Spleen (tissue), 11 donors: ENCODE measurements around the gene PI16. TPM values are rescaled to one million over a fixed set of nuclear protein-coding genes. Genes with fewer than 3 reads are reported as not detected.

Experiments used
- DNase-seq: peaks from one replicate; pipeline ENCODE4 v3.0.0-alpha.2; 2020
- H3K27ac ChIP-seq, 8 donors: fragments of 200-600 bp; sonication (generic) in 7 of 8; 1 replicate in 4 of 8; 2 replicates in 4 of 8; pipeline versions ENCODE4 v1.5.0 to v1.8.0; 2016 to 2021; ENCODE audit warnings: inconsistent platforms in 4 of 8, mild to moderate bottlenecking in 4 of 8, moderate library complexity in 1 of 8
- H3K27me3 ChIP-seq, 7 donors: fragments of 200-600 bp; sonication (generic) in 6 of 7; replicated peaks in 1 of 7; 1 replicate in 4 of 7; 2 replicates in 3 of 7; pipeline versions ENCODE4 v1.5.0 to v1.8.0; 2016 to 2021; ENCODE audit warnings: inconsistent platforms in 3 of 7, mild to moderate bottlenecking in 1 of 7
- H3K36me3 ChIP-seq, 6 donors: fragments of 200-600 bp; sonication (generic) in 5 of 6; 1 replicate in 4 of 6; 2 replicates in 2 of 6; pipeline versions ENCODE4 v1.5.0 to v1.8.0; 2016 to 2021; ENCODE audit warnings: inconsistent platforms in 2 of 6
- H3K4me1 ChIP-seq, 6 donors: fragments of 200-600 bp; sonication (generic) in 5 of 6; 1 replicate in 3 of 6; 2 replicates in 3 of 6; pipeline versions ENCODE4 v1.5.0 to v1.8.0; 2016 to 2021; ENCODE audit warnings: inconsistent platforms in 3 of 6
- H3K4me3 ChIP-seq, 8 donors: fragments of 200-600 bp; sonication (generic) in 7 of 8; 1 replicate in 4 of 8; 2 replicates in 4 of 8; pipeline versions ENCODE4 v1.5.0 to v1.8.0; 2016 to 2021; ENCODE audit warnings: inconsistent platforms in 4 of 8, mild to moderate bottlenecking in 4 of 8, moderate library complexity in 2 of 8
- H3K9me3 ChIP-seq, 8 donors: fragments of 200-600 bp; sonication (generic) in 7 of 8; 1 replicate in 4 of 8; 2 replicates in 4 of 8; pipeline versions ENCODE4 v1.5.0 to v1.8.0; 2016 to 2021; ENCODE audit warnings: inconsistent platforms in 4 of 8
- POLR2A ChIP-seq, 3 donors: fragments of 450-650 bp; IDR thresholded peaks; one replicate each; pipeline ENCODE4 v1.5.1; 2017; ENCODE audit warnings: antibody characterized with exemption in 3 of 3, mild to moderate bottlenecking in 1 of 3
- POLR2AphosphoS5 ChIP-seq, 3 donors: sonication (generic); formaldehyde crosslinking; IDR thresholded peaks; one replicate each; pipeline ENCODE4 v1.5.1; 2017; ENCODE audit warnings: antibody characterized with exemption in 3 of 3
- WGBS, 5 donors: extraction: QIAGEN DNeasy Blood & Tissue Kit in 3 of 5; methylation state at CpG; one replicate each; pipeline versions ENCODE4 v1.1.5 to v1.1.7; 2013 to 2018; 5-methylcytosine and 5-hydroxymethylcytosine counted together
- intact Hi-C: fragments of 100-400 bp; cut with DNase I; formaldehyde crosslinking; loops from one replicate; pipeline ENCODE4 v1.15.0; 2023; ENCODE audit warnings: low total_unique reads
- polyA plus RNA-seq, 3 donors: library from polyadenylated mRNA; stranded (reverse); fragments of 200-250 nt; gene quantifications; one replicate each; pipeline ENCODE4 v1.2.1, GENCODE V29; 2013
- total RNA-seq, 7 donors: library from RNA; depleted of rRNA in 3 of 7; stranded (reverse); fragments of >200 nt in 3 of 7; fragmentation: NEBNext Ultra II Directional in 4 of 7; extraction: Animal tissue kit (Norgen Biotek cat#: 25700) in 4 of 7; gene quantifications; one replicate each; pipeline versions ENCODE4 v1.1.0 to v1.2.1, GENCODE V29; 2016 to 2021
- TF ChIP-seq, protein P1 (sequence below), 11 experiments: fragments of 200-600 bp in 7 of 11; fragments of 450-650 bp in 4 of 11; sonication (generic) in 4 of 11; IDR thresholded peaks in 8 of 11; conservative IDR thresholded peaks in 3 of 11; 1 replicate in 7 of 11; 2 replicates in 4 of 11; pipeline versions ENCODE4 v1.4.0 to v1.8.0; 2016 to 2021; ENCODE audit warnings: antibody characterized with exemption in 11 of 11, inconsistent platforms in 4 of 11, mild to moderate bottlenecking in 1 of 11
- donor health status: healthy with polysubstance abuse.
- donor health status: DM: no; HTN: no; CAD: no; lungs with moderate emphysema.
- donor health status: DM: no; HTN: no; CAD: no.
- donor health status: Bipolar disorder and iron deficiency.
- donor health status: healthy.
- donor health status: DM: no; HTN: no; CAD: no.
- donor health status: DM: yes; HTN: yes; CAD: no.

Gene PI16
- total and polyA plus RNA-seq, 10 donors, result 0.94 to 7.3 (median 1.6) TPM; not detected in 1

DNA sequence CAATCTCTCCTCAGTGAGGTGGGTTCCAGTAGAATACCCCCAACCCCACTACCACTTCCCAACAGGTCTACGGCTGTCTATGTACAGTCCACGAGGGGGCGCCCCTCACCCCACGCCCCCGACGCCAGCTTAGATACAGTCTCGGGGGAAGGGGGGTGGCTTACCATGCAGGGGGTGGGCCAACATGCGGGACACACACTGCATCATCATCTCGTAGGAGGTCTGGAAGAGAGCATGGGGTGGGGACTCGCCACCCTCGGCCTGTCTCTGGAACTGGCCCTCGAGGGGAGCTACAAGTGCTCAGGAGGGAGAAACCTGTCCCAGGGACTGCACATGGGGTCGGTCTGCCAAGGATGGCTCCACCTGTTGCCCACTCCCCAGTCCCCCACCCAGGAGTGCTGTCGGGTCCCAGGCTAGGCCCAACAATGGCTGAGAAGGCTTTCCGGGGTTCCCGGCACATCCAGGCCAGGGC, 23.0 kb downstream of the PI16 start:
- peaks cover 10 to 38% (median 32%) of the 10 kb centered on the region in 6 donors for H3K4me1 ChIP-seq
- no peak overlapping the region for H3K27ac ChIP-seq
- peak; percentile 63 for DNase-seq
- 69 to 89% (median 84%) methylated on average over 13 to 16 of the region's 16 CpGs for WGBS, 5 donors
- intact Hi-C loops, result no loop called here
- no peaks in the 10 kb centered on the region for H3K9me3 ChIP-seq
- H3K4me3 ChIP-seq, result no peak overlapping the region
- TF ChIP-seq, protein P1, sequence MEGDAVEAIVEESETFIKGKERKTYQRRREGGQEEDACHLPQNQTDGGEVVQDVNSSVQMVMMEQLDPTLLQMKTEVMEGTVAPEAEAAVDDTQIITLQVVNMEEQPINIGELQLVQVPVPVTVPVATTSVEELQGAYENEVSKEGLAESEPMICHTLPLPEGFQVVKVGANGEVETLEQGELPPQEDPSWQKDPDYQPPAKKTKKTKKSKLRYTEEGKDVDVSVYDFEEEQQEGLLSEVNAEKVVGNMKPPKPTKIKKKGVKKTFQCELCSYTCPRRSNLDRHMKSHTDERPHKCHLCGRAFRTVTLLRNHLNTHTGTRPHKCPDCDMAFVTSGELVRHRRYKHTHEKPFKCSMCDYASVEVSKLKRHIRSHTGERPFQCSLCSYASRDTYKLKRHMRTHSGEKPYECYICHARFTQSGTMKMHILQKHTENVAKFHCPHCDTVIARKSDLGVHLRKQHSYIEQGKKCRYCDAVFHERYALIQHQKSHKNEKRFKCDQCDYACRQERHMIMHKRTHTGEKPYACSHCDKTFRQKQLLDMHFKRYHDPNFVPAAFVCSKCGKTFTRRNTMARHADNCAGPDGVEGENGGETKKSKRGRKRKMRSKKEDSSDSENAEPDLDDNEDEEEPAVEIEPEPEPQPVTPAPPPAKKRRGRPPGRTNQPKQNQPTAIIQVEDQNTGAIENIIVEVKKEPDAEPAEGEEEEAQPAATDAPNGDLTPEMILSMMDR (IDR thresholded peaks at IDR 0.05 in 8 of 11, conservative IDR thresholded peaks at IDR 0.05 in 3 of 11), result peak in 8 of 11 experiments; percentile 13 to 56 (median 43)
- TF ChIP-seq POLR2A (IDR thresholded peaks at IDR 0.05), result no peak
- peak in 2 of 3 donors; percentile 40 to 46 for TF ChIP-seq POLR2AphosphoS5 (IDR thresholded peaks at IDR 0.05)
- no peaks in the 10 kb centered on the region for H3K27me3 ChIP-seq
- H3K36me3 ChIP-seq, result peaks cover 7 to 100% (median 74%) of the 10 kb centered on the region in 6 donors

DNA sequence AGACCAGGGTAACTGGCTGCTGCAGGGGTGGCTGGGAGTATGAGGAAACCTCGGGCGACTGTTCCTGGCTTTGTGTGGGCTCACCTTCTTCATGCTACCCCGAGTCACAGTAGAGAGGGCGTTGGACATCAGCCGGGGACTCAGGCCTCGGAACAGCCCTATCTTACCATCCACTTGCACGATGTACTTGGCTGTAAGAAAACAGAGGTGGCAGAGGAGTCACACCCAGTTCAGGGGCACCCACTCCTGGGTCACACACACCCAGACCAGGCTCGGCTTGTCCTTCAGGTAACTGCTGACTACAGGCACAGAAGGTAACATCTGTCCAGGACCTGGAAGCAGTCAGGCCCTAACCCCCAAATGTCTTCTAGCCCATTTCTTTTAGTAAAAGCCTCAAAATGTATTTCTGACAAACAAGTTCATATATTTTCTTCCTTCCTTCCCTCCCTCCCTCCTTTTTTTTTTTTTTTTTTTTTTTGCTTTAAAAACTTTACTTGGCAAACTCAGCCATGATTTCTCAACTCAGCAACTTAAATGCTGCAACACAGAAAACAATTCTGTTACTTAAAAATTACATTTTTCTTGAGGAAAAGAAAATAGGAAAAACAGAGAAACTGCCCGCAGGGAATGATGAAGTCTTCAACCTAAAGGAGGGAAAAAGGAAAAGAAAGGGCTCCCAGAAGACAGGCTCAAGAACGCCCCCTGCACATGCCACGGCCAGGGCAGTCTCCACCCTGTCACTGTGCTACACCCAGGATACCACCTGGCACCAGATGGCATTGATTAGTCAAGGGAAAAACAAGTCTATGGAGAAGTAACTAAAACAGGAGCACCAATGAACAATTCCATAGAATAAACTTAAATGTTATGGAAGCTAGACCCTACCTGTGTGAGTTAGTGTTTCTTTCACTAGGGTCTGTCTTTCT, 24.1 kb downstream of the PI16 start:
- Histone ChIP-seq H3K27me3 (no peaks in the 10 kb centered on the region), H3K36me3 (peaks cover 7 to 92% (median 62%) of the 10 kb centered on the region in 6 donors), H3K4me3 (no peak overlapping the region), H3K27ac (no peak overlapping the region), H3K4me1 (peaks cover 16 to 50% (median 44%) of the 10 kb centered on the region in 6 donors), H3K9me3 (no peaks in the 10 kb centered on the region)
- TF ChIP-seq POLR2AphosphoS5 (IDR thresholded peaks at IDR 0.05) (no peak), POLR2A (IDR thresholded peaks at IDR 0.05) (no peak)
- TF ChIP-seq, protein P1 (IDR thresholded peaks at IDR 0.05 in 8 of 11, conservative IDR thresholded peaks at IDR 0.05 in 3 of 11), result no peak
- no peak for DNase-seq
- intact Hi-C loops, result no loop called here
- WGBS, 5 donors, result 84 to 95% (median 92%) methylated on average over 10 to 11 of the region's 11 CpGs

DNA sequence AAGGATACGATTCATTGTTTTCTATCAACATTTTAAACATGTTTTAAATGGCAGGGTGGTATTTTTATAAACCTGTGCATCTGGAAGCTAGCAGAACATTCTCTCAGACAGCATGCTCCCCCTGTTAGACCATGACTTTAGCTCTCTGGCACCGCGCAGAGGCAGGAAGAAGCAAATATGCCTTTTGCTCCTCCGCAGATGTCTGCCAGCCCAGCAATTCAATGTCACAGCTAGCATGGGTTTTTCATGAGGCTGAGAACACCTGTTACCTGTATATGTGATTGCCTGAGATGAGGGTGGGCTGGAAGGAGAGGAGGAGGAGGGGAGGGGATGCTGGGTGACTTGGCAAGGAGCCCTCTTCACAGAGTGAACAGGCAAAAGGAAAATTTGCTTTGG, 24.8 kb downstream of the PI16 start:
- H3K4me3 ChIP-seq, result no peak overlapping the region
- 38 to 60% (median 59%) methylated on average over 4 of the region's 4 CpGs for WGBS, 5 donors
- no peaks in the 10 kb centered on the region for H3K27me3 ChIP-seq
- H3K4me1 ChIP-seq, result peaks cover 23 to 56% (median 51%) of the 10 kb centered on the region in 6 donors
- TF ChIP-seq POLR2AphosphoS5 (IDR thresholded peaks at IDR 0.05), result no peak
- TF ChIP-seq POLR2A (IDR thresholded peaks at IDR 0.05), result no peak
- TF ChIP-seq, protein P1 (IDR thresholded peaks at IDR 0.05 in 8 of 11, conservative IDR thresholded peaks at IDR 0.05 in 3 of 11), result peak in 7 of 11 experiments; percentile 16 to 49 (median 23)
- intact Hi-C loops, result no loop called here
- no peak for DNase-seq
- H3K9me3 ChIP-seq, result no peaks in the 10 kb centered on the region
- H3K27ac ChIP-seq, result no peak overlapping the region
- H3K36me3 ChIP-seq, result peaks cover 7 to 85% (median 55%) of the 10 kb centered on the region in 6 donors

DNA sequence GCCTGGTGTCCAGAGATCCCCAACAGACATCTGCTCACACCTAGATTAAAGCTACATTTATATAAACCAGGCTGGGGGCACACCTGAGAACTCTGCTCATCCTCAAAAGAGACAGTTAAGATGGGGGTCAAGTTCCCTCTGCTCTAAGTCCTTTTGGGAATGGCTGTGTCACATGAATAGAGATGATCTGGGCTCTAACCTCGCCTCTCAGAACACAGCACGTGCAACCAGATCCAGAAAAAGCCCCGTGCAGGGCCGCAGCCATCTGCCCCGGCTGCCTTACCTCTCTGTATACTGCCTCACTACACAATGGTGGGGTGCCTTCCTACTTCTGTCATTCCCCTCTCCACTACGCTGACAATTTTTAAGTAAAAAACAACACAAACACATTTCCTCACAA, 25.6 kb downstream of the PI16 start:
- H3K36me3 ChIP-seq, result peaks cover 7 to 77% (median 48%) of the 10 kb centered on the region in 6 donors
- H3K4me1 ChIP-seq, result peaks cover 27 to 64% (median 58%) of the 10 kb centered on the region in 6 donors
- intact Hi-C loops, result no loop called here

More for the DNA sequence above, 25.6 kb downstream of the PI16 start:
- H3K4me3 ChIP-seq, result no peak overlapping the region
- no peak for DNase-seq
- no peaks in the 10 kb centered on the region for H3K27me3 ChIP-seq
- H3K9me3 ChIP-seq, result no peaks in the 10 kb centered on the region
- no peak overlapping the region for H3K27ac ChIP-seq
- 80 to 89% (median 84%) methylated on average over 6 of the region's 6 CpGs for WGBS, 5 donors
- TF ChIP-seq POLR2A (IDR thresholded peaks at IDR 0.05), result no peak
